IMR-90 (cell line): ENCODE measurements around the gene LRTM1. TPM values are rescaled to one million over a fixed set of nuclear protein-coding genes. Genes with fewer than 3 reads are reported as not detected.

Experiments used
- ATAC-seq: fragments of 200-7000 bp; cut with Tn5 transposase; 2 replicates; pipeline ENCODE4 v1.9.1; 2020; ENCODE audit warnings: low read depth, mild to moderate bottlenecking, moderate library complexity
- BruUV-seq: library from RNA; stranded (reverse); fragments of 400-500 nt; replicated peaks from 2 replicates; lab custom pipeline; 2021; lab: Mats Ljungman, UMichigan
- CTCF ChIA-PET: fragments of 300-600 bp; formaldehyde crosslinking; extraction: SDS; loops from one replicate; lab custom pipeline; 2021; ENCODE audit warnings: antibody characterized with exemption; lab: Yijun Ruan, JAX
- POLR2A ChIA-PET: fragments of 300-600 bp; sonication (Branson Sonifier 250); formaldehyde crosslinking; loops from one replicate; lab custom pipeline; 2022; ENCODE audit warnings: antibody characterized with exemption; ENCODE audit not compliant: unreplicated experiment; lab: Charles Lee
- DNase-seq: peaks from one replicate; pipeline ENCODE4 v3.0.0; 2013
- H2AFZ ChIP-seq: replicated peaks from 2 replicates; pipeline ENCODE3; 2013; ENCODE audit warnings: low read length, mild to moderate bottlenecking; ENCODE audit not compliant: poor library complexity
- H2AK5ac ChIP-seq: 2 replicates; pipeline ENCODE4 v1.6.1; 2013; ENCODE audit warnings: low read depth, low read length, inconsistent platforms
- H2AK9ac ChIP-seq: replicated peaks from 2 replicates; pipeline ENCODE3; 2013; ENCODE audit warnings: mild to moderate bottlenecking, low read depth, low read length, moderate library complexity; ENCODE audit not compliant: poor library complexity
- H2BK120ac ChIP-seq: 2 replicates; pipeline ENCODE4 v1.6.1; 2013; ENCODE audit warnings: low read depth, low read length, inconsistent platforms
- H2BK15ac ChIP-seq: 3 replicates; pipeline ENCODE4 v1.6.1; 2013; ENCODE audit warnings: low read depth, low read length, inconsistent platforms
- H2BK20ac ChIP-seq: 2 replicates; pipeline ENCODE4 v1.6.1; 2013; ENCODE audit warnings: low read depth, mild to moderate bottlenecking, inconsistent platforms, low read length, moderate library complexity
- H2BK5ac ChIP-seq: 2 replicates; pipeline ENCODE4 v1.6.1; 2013; ENCODE audit warnings: mild to moderate bottlenecking, low read depth, low read length, inconsistent platforms; ENCODE audit not compliant: poor library complexity, severe bottlenecking
- H3K14ac ChIP-seq: replicated peaks from 2 replicates; pipeline ENCODE4 v1.6.1; 2013; ENCODE audit warnings: low read depth, low read length, inconsistent platforms
- H3K18ac ChIP-seq: 2 replicates; pipeline ENCODE4 v1.6.1; 2013; ENCODE audit warnings: low read depth, low read length, control low read depth
- H3K23ac ChIP-seq: 2 replicates; pipeline ENCODE4 v1.6.1; 2013; ENCODE audit warnings: low read depth, low read length, inconsistent platforms
- H3K27ac ChIP-seq: 2 replicates; pipeline ENCODE4 v1.5.1; 2013; ENCODE audit warnings: mild to moderate bottlenecking, control low read depth, low read length; ENCODE audit not compliant: insufficient read depth
- H3K27me3 ChIP-seq: 2 replicates; pipeline ENCODE4 v1.6.1; 2013; ENCODE audit warnings: low read length; ENCODE audit not compliant: control insufficient read depth, insufficient read depth
- H3K36me3 ChIP-seq: 2 replicates; pipeline ENCODE4 v1.6.1; 2013; ENCODE audit warnings: low read length, mixed read lengths; ENCODE audit not compliant: control insufficient read depth, insufficient read depth
- H3K4ac ChIP-seq: 2 replicates; pipeline ENCODE4 v1.6.1; 2013; ENCODE audit warnings: low read depth, low read length, inconsistent platforms
- H3K4me1 ChIP-seq: 2 replicates; pipeline ENCODE4 v1.6.1; 2013; ENCODE audit warnings: low read length, mixed read lengths; ENCODE audit not compliant: control insufficient read depth, insufficient read depth
- H3K4me2 ChIP-seq: 2 replicates; pipeline ENCODE4 v1.6.1; 2013; ENCODE audit warnings: low read depth, mild to moderate bottlenecking, control low read depth, low read length, moderate library complexity
- H3K4me3 ChIP-seq: 2 replicates; pipeline ENCODE4 v1.5.1; 2013; ENCODE audit warnings: low read depth, mild to moderate bottlenecking, control low read depth, low read length, moderate library complexity; ENCODE audit not compliant: insufficient read depth
- H3K56ac ChIP-seq: 2 replicates; pipeline ENCODE4 v1.6.1; 2013; ENCODE audit warnings: low read length, inconsistent platforms; ENCODE audit not compliant: insufficient read depth; ENCODE audit errors: extremely low read depth
- H3K79me1 ChIP-seq, 2 experiments: 2 replicates each; pipeline ENCODE4 v1.6.1; 2013; ENCODE audit warnings: low read length in 2 of 2, inconsistent platforms in 1 of 2, low read depth in 1 of 2
- H3K9ac ChIP-seq: 2 replicates; pipeline ENCODE4 v1.6.1; 2013; ENCODE audit warnings: low read depth, low read length, control low read depth
- H3K9me1 ChIP-seq: 2 replicates; pipeline ENCODE4 v1.6.1; 2013; ENCODE audit warnings: low read length, inconsistent platforms; ENCODE audit not compliant: insufficient read depth
- H3K9me3 ChIP-seq: 2 replicates; pipeline ENCODE4 v1.6.1; 2013; ENCODE audit warnings: low read length; ENCODE audit not compliant: control insufficient read depth, insufficient read depth
- H4K20me1 ChIP-seq: 2 replicates; pipeline ENCODE4 v1.6.1; 2013; ENCODE audit warnings: low read length, inconsistent platforms; ENCODE audit not compliant: insufficient read depth
- H4K5ac ChIP-seq: 2 replicates; pipeline ENCODE4 v1.6.1; 2013; ENCODE audit warnings: mild to moderate bottlenecking, low read depth, low read length, control low read depth
- H4K8ac ChIP-seq, 2 experiments: 2 replicates each; pipeline ENCODE4 v1.6.1; 2013; ENCODE audit warnings: low read depth in 2 of 2, low read length in 2 of 2, control low read depth in 1 of 2, inconsistent platforms in 1 of 2
- H4K91ac ChIP-seq: 2 replicates; pipeline ENCODE4 v1.6.1; 2013; ENCODE audit warnings: low read depth, low read length, inconsistent platforms; ENCODE audit not compliant: insufficient read depth
- CTCF ChIP-seq: conservative IDR thresholded peaks from 2 replicates; pipeline ENCODE4 v1.5.1; 2012; ENCODE audit warnings: mild to moderate bottlenecking, low read depth, low read length, improper control_type of control experiment
- ELK1 ChIP-seq: fragments of 150-350 bp; IDR thresholded peaks from 2 replicates; pipeline ENCODE4 v1.6.1; 2016; ENCODE audit warnings: low read depth, mild to moderate bottlenecking, low read length, moderate library complexity, borderline replicate concordance
- FOS ChIP-seq: fragments of 150-350 bp; IDR thresholded peaks from 2 replicates; pipeline ENCODE4 v1.6.1; 2016; ENCODE audit warnings: low read depth, low read length
- MAFK ChIP-seq: IDR thresholded peaks from 2 replicates; pipeline ENCODE4 v1.6.1; 2012; ENCODE audit warnings: low read depth, low read length, improper control_type of control experiment
- RAD21 ChIP-seq: IDR thresholded peaks from 2 replicates; pipeline ENCODE4 v1.6.1; 2012; ENCODE audit warnings: low read length, improper control_type of control experiment
- RFX5 ChIP-seq: IDR thresholded peaks from 2 replicates; pipeline ENCODE4 v1.8.0; 2012; ENCODE audit warnings: low read depth, mild to moderate bottlenecking, low read length, moderate library complexity
- SMC3 ChIP-seq: fragments of 150-350 bp; IDR thresholded peaks from 2 replicates; pipeline ENCODE4 v1.6.1; 2016; ENCODE audit warnings: low read depth, mild to moderate bottlenecking, antibody characterized with exemption, low read length, moderate library complexity
- USF2 ChIP-seq: fragments of 150-350 bp; IDR thresholded peaks from 2 replicates; pipeline ENCODE4 v1.6.1; 2017; ENCODE audit warnings: mild to moderate bottlenecking, antibody characterized with exemption, low read length, low read depth
- WGBS, 2 experiments: methylation state at CpG; one replicate each; pipeline versions ENCODE4 v1.1.5 to v1.1.7; 2013; ENCODE audit warnings: missing lambda C conversion rate in 2 of 2; ENCODE audit not compliant: insufficient read length in 1 of 2; ENCODE audit errors: extremely low coverage in 2 of 2; 5-methylcytosine and 5-hydroxymethylcytosine counted together
- dilution Hi-C: fragments of 300-500 bp; cut with HindIII; formaldehyde crosslinking; loops from one replicate; pipeline ENCODE4 v1.14.3; 2018; ENCODE audit warnings: low sequenced_read_pairs; ENCODE audit not compliant: unreplicated experiment
- in situ Hi-C: fragments of 300-500 bp; cut with MboI; formaldehyde crosslinking; loops from 3 replicates; pipeline ENCODE4 v1.14.3; 2019; ENCODE audit warnings: low sequenced_read_pairs, inconsistent platforms, mixed read lengths
- intact Hi-C: fragments of 100-400 bp; cut with micrococcal nuclease; formaldehyde crosslinking; loops from 2 replicates; pipeline ENCODE4 v1.10.0; 2022
- polyA plus RNA-seq, 3 experiments: library from polyadenylated mRNA; depleted of rRNA; stranded (reverse); fragments of >200 nt; gene quantifications; 2 replicates each; pipeline ENCODE4 v1.2.3, GENCODE V29; 2012; ENCODE audit warnings: low replicate concordance in 1 of 3
- total RNA-seq: library from RNA; depleted of rRNA; stranded (reverse); fragments of >200 nt; gene quantifications from 2 replicates; pipeline ENCODE4 v1.2.3, GENCODE V29; 2012

The LRTM1 gene
- total and polyA plus RNA-seq, 2 of the 4 experiments (the other 2 are of a cell fraction): not detected

- H3K4me2 ChIP-seq: no peak overlapping the region
- H3K14ac ChIP-seq: peak overlapping the region; percentile 72; the same call in 1 of the 2 replicates
- H3K9me1 ChIP-seq: peaks cover 20% of the 10 kb centered on the region
- no peak overlapping the region for H3K9ac ChIP-seq
- H3K79me1 ChIP-seq: no peaks in the 10 kb centered on the region; a peak in 1 of 4 replicates
- ChIA-PET CTCF (interaction anchor here (0.9 kb wide), 1 partner anchor 33 kb away, joined by 3 read pairs; no protein-coding TSS in a partner anchor), POLR2A (no interaction called here)
- H3K36me3 ChIP-seq: no peaks in the 10 kb centered on the region
- H3K27ac ChIP-seq: no peak overlapping the region
- in situ Hi-C loops: no loop called here
- H4K20me1 ChIP-seq: no peaks in the 10 kb centered on the region
- no peak overlapping the region for H2AFZ ChIP-seq
- H3K4me3 ChIP-seq: no peak overlapping the region
- H2BK120ac ChIP-seq: peak overlapping the region; percentile 91; the same call in 1 of the 2 replicates
- peak overlapping the region; percentile 46; the same call in 1 of the 2 replicates for H4K5ac ChIP-seq
- peak overlapping the region; percentile 56; the same call in 1 of the 2 replicates for H2BK20ac ChIP-seq
- no TSS peak for BruUV-seq
- H3K56ac ChIP-seq: no peak overlapping the region
- 0 out of 2 replicates have a peak overlapping the region, but pooled peaks have one; percentile 54 for H2AK5ac ChIP-seq
- H3K9me3 ChIP-seq: no peaks in the 10 kb centered on the region
- no peak overlapping the region for H3K23ac ChIP-seq
- H2AK9ac ChIP-seq: no peak overlapping the region
- ATAC-seq (no peak; the same call in 1 of the 2 replicates), DNase-seq (peak; percentile 59)
- H2BK15ac ChIP-seq: peak overlapping the region; percentile 60
- H3K18ac ChIP-seq: peak overlapping the region; percentile 92
- no peaks in the 10 kb centered on the region for H3K27me3 ChIP-seq
- H2BK5ac ChIP-seq: peak overlapping the region; percentile 45
- dilution Hi-C loops: no loop called here
- WGBS, 2 experiments: no CpG with 5 or more reads among the region's 1 CpG
- H3K4me1 ChIP-seq: peaks cover 26% of the 10 kb centered on the region
- H3K4ac ChIP-seq: peak overlapping the region; percentile 92; the same call in 1 of the 2 replicates
- no peak for TF ChIP-seq CTCF
- TF ChIP-seq USF2: no peak
- TF ChIP-seq ELK1: no peak
- TF ChIP-seq FOS: peak; percentile 62
- TF ChIP-seq RFX5: no peak
- TF ChIP-seq MAFK: peak; percentile 97
- no peak for TF ChIP-seq SMC3
- TF ChIP-seq RAD21: no peak
- H4K8ac ChIP-seq: peak overlapping the region; percentile 33 to 82; a peak in 3 of 4 replicates
- intact Hi-C loops: no loop called here
- H4K91ac ChIP-seq: no peak overlapping the region; the same call in 1 of the 2 replicates
Observed at GRCh38 chr3:54970895-54971294, 43.0 kb upstream of the LRTM1 start.
